DND-41 (cell line): ENCODE data around the gene WHRN.

Source experiments
- CTCF ChIP-seq: IDR thresholded peaks from 2 replicates; pipeline ENCODE4 v1.5.1; 2012; ENCODE audit warnings: borderline replicate concordance, low read length, moderate library complexity, mild to moderate bottlenecking; ENCODE audit not compliant: poor library complexity, severe bottlenecking; ENCODE audit errors: extremely low read depth
- EZH2 ChIP-seq: IDR thresholded peaks from 3 replicates; pipeline ENCODE4 v1.6.1; 2012; ENCODE audit warnings: borderline replicate concordance, low read depth, mild to moderate bottlenecking, moderate library complexity, low read length, inconsistent platforms; ENCODE audit not compliant: severe bottlenecking

- TF ChIP-seq CTCF (no peak), EZH2 (no peak)
These were observed 137.9 kb downstream of the WHRN start for GRCh38 chr9:114367366-114367765.
